Peyer's patch (tissue), 4 donors: ENCODE data around the gene LDLRAD3.

Experiments used
- POLR2A ChIP-seq, 2 donors: fragments of 450-650 bp; IDR thresholded peaks; one replicate each; pipeline ENCODE4 v1.5.1; 2017; ENCODE audit warnings: antibody characterized with exemption in 2 of 2, mild to moderate bottlenecking in 2 of 2, moderate library complexity in 2 of 2
- TF ChIP-seq, protein P1 (sequence below), 6 experiments: fragments of 450-650 bp in 4 of 6; fragments of 200-600 bp in 2 of 6; sonication (generic) in 1 of 6; IDR thresholded peaks; one replicate each; pipeline ENCODE4 v1.5.1; 2017 to 2019; ENCODE audit warnings: antibody characterized with exemption in 6 of 6, mild to moderate bottlenecking in 3 of 6, moderate library complexity in 1 of 6

DNA sequence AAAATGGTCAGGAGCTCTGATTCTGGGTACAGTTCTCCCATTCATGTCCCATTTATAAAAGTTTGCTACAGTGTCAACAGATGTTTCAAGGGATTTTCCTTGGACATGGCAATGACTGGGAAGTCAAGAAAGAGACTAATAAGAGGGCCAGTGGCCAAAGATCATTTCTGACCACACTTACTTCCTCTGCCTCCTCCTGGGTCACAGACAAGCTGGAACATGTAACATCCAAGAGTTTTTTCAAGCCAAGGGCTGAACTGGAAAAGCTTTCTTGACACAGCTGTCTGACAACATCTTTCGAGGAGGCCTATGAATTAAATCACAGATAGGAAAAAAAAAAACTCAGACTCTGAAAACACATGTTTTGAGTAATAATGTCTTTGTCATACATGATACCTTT, 336.7 kb downstream of the LDLRAD3 start:
- TF ChIP-seq, protein P1, sequence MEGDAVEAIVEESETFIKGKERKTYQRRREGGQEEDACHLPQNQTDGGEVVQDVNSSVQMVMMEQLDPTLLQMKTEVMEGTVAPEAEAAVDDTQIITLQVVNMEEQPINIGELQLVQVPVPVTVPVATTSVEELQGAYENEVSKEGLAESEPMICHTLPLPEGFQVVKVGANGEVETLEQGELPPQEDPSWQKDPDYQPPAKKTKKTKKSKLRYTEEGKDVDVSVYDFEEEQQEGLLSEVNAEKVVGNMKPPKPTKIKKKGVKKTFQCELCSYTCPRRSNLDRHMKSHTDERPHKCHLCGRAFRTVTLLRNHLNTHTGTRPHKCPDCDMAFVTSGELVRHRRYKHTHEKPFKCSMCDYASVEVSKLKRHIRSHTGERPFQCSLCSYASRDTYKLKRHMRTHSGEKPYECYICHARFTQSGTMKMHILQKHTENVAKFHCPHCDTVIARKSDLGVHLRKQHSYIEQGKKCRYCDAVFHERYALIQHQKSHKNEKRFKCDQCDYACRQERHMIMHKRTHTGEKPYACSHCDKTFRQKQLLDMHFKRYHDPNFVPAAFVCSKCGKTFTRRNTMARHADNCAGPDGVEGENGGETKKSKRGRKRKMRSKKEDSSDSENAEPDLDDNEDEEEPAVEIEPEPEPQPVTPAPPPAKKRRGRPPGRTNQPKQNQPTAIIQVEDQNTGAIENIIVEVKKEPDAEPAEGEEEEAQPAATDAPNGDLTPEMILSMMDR (IDR thresholded peaks at IDR 0.05), result no peak
- no peak for TF ChIP-seq POLR2A (IDR thresholded peaks at IDR 0.05)
